ENCODE measurements around the gene SPOCK1. TPM values are rescaled to one million over a fixed set of nuclear protein-coding genes. Genes with fewer than 3 reads are reported as not detected.

The SPOCK1 gene
- total RNA-seq, 4 donors from 2014 or later: 22.7 to 117 (median 41.8) TPM

GRCh38 chr5:137035480-137035878, 463.6 kb downstream of the SPOCK1 start:
- ATAC-seq (ENCODE audit: low FRiP score): no peak
- TF ChIP-seq CTCF (IDR thresholded peaks at IDR 0.05): no peak
- DNase-seq (ENCODE audit: low spot score): no peak

GRCh38 chr5:137034764-137035479, 464.2 kb downstream of the SPOCK1 start:
- no peak for TF ChIP-seq CTCF (IDR thresholded peaks at IDR 0.05)
- no peak for ATAC-seq (ENCODE audit: low FRiP score)

GRCh38 chr5:137034213-137034612, 464.9 kb downstream of the SPOCK1 start:
- ATAC-seq (ENCODE audit: low FRiP score): no peak
- DNase-seq (ENCODE audit: low spot score): no peak
- TF ChIP-seq CTCF (IDR thresholded peaks at IDR 0.05): no peak

More at GRCh38 chr5:137034764-137035479, 464.2 kb downstream of the SPOCK1 start:
- DNase-seq (ENCODE audit: low spot score): no peak

- ATAC-seq (ENCODE audit: low FRiP score) (no peak), DNase-seq (ENCODE audit: low spot score) (no peak)
- TF ChIP-seq CTCF (IDR thresholded peaks at IDR 0.05): no peak
Observed at GRCh38 chr5:137032929-137033328, 466.2 kb downstream of the SPOCK1 start.

- ATAC-seq (ENCODE audit: low FRiP score) (no peak), DNase-seq (ENCODE audit: low spot score) (no peak)
- no peak for TF ChIP-seq CTCF (IDR thresholded peaks at IDR 0.05)
Observed at GRCh38 chr5:137027758-137028157, 471.4 kb downstream of the SPOCK1 start.

- no peak for TF ChIP-seq CTCF (IDR thresholded peaks at IDR 0.05)
- DNase-seq (ENCODE audit: low spot score) (no peak), ATAC-seq (ENCODE audit: low FRiP score) (no peak)
Observed at GRCh38 chr5:137026296-137026695, 472.8 kb downstream of the SPOCK1 start.

- DNase-seq (ENCODE audit: low spot score) (no peak), ATAC-seq (ENCODE audit: low FRiP score) (no peak)
- no peak for TF ChIP-seq CTCF (IDR thresholded peaks at IDR 0.05)
Observed at GRCh38 chr5:137024044-137024443, 475.1 kb downstream of the SPOCK1 start.

Measured in omental fat pad (tissue), 4 donors.